ENCODE data around the gene ASAP3.
"Not testable (repeated sequence)": the region's sequence is repeated elsewhere in the genome, so short reads cannot be mapped to it uniquely, and the experiment has no call there.

- TF ChIP-seq CTCF (IDR thresholded peaks at IDR 0.05; ENCODE audit: insufficient read depth, low read length, poor library complexity, severe bottlenecking); EZH2phosphoT487 (conservative IDR thresholded peaks at IDR 0.05; ENCODE audit: low read length): not testable (repeated sequence)
These were observed 10.9 kb upstream of the ASAP3 start for GRCh38 chr1:23494836-23495235.

All from SU-DHL-6 (cell line).